Measurements from ENCODE around the gene CCT5. TPM values are rescaled to one million over a fixed set of nuclear protein-coding genes. Genes with fewer than 3 reads are reported as not detected.

The CCT5 gene
- total RNA-seq, 2 experiments from 2014 or later, result 27.4 to 32.0 TPM

DNA sequence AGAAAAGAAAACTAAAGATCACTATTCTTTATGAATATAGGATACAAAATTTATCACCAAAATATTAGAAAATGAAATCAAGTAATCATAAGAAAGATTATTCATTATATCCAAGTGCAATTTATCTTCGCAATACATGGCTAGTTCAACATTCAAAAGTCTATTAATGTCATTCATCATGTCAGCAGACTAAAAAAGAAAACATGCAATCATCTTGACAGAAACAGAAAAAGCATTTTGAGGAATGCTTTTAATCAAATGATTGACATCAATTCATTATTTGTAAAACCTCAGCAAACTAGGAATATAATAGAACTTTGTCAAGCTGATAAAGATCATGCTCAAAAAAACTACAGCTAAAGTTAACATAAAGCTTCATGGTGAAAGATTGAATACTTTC lies 41.1 kb upstream of the CCT5 start:
- POLR2A ChIA-PET, result no interaction called here
- Histone ChIP-seq H3K36me3 (ENCODE audit: insufficient read depth, low read length) (no peaks in the 10 kb centered on the region), H3K27me3 (ENCODE audit: control insufficient read depth in 1 of 2, insufficient read depth in 2 of 2, low read length in 2 of 2) (no peaks in the 10 kb centered on the region), H3K4me3 (ENCODE audit: low read length) (no peak overlapping the region), H3K4me1 (ENCODE audit: insufficient read depth, low read length) (no peaks in the 10 kb centered on the region), H3K9me3 (ENCODE audit: control insufficient read depth in 1 of 2, insufficient read depth in 1 of 2, low read length in 2 of 2) (no peaks in the 10 kb centered on the region), H3K27ac (ENCODE audit: low read depth in 1 of 2, low read length in 2 of 2) (no peak overlapping the region)
- Mint-ChIP-seq H3K4me3 (no peak overlapping the region), H3K36me3 (ENCODE audit: low read depth) (peaks cover 4% of the 10 kb centered on the region), H3K27ac (no peak overlapping the region), H3K27me3 (no peaks in the 10 kb centered on the region), H3K9me3 (no peaks in the 10 kb centered on the region), H3K4me1 (ENCODE audit: low read depth) (no peaks in the 10 kb centered on the region)
- ATAC-seq (ENCODE audit: poor library complexity), result no peak
- no peak for DNase-seq
- intact Hi-C loops (cut with DNase I, micrococcal nuclease), result no loop called here
- TF ChIP-seq, protein P1, sequence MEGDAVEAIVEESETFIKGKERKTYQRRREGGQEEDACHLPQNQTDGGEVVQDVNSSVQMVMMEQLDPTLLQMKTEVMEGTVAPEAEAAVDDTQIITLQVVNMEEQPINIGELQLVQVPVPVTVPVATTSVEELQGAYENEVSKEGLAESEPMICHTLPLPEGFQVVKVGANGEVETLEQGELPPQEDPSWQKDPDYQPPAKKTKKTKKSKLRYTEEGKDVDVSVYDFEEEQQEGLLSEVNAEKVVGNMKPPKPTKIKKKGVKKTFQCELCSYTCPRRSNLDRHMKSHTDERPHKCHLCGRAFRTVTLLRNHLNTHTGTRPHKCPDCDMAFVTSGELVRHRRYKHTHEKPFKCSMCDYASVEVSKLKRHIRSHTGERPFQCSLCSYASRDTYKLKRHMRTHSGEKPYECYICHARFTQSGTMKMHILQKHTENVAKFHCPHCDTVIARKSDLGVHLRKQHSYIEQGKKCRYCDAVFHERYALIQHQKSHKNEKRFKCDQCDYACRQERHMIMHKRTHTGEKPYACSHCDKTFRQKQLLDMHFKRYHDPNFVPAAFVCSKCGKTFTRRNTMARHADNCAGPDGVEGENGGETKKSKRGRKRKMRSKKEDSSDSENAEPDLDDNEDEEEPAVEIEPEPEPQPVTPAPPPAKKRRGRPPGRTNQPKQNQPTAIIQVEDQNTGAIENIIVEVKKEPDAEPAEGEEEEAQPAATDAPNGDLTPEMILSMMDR (IDR thresholded peaks at IDR 0.05), result no peak
- CTCF ChIA-PET, result no interaction called here

DNA sequence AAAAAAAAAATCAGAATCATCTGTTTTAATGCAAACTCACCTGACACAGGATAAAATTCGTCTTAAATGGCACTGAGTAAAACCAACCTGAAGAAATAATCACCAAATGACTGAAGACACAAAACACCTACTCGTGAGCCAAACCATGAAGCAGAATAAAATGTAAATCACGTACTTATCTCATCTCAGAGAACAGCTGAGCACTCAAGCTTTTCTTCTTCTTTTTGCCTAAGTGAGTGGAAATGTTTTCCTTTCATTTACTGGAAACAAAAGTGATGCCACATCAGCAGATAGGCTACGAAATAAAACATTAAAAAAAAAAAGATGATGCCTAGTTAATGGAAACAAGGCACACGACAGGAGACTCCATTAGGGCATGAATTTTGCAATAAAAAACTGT lies 36.8 kb upstream of the CCT5 start:
- Histone ChIP-seq H3K9me3 (ENCODE audit: control insufficient read depth in 1 of 2, insufficient read depth in 1 of 2, low read length in 2 of 2) (no peaks in the 10 kb centered on the region), H3K36me3 (ENCODE audit: insufficient read depth, low read length) (no peaks in the 10 kb centered on the region), H3K27ac (ENCODE audit: low read depth in 1 of 2, low read length in 2 of 2) (no peak overlapping the region), H3K4me1 (ENCODE audit: insufficient read depth, low read length) (no peaks in the 10 kb centered on the region), H3K27me3 (ENCODE audit: control insufficient read depth in 1 of 2, insufficient read depth in 2 of 2, low read length in 2 of 2) (no peaks in the 10 kb centered on the region), H3K4me3 (ENCODE audit: low read length) (no peak overlapping the region)
- Mint-ChIP-seq H3K9me3 (no peaks in the 10 kb centered on the region), H3K27ac (no peak overlapping the region), H3K4me1 (ENCODE audit: low read depth) (no peaks in the 10 kb centered on the region), H3K4me3 (no peak overlapping the region), H3K36me3 (ENCODE audit: low read depth) (no peaks in the 10 kb centered on the region), H3K27me3 (no peaks in the 10 kb centered on the region)
- TF ChIP-seq, protein P1 (IDR thresholded peaks at IDR 0.05), result no peak
- ChIA-PET CTCF (no interaction called here), POLR2A (no interaction called here)
- ATAC-seq (ENCODE audit: poor library complexity), result no peak
- DNase-seq, result no peak
- intact Hi-C loops (cut with DNase I, micrococcal nuclease), result no loop called here

DNA sequence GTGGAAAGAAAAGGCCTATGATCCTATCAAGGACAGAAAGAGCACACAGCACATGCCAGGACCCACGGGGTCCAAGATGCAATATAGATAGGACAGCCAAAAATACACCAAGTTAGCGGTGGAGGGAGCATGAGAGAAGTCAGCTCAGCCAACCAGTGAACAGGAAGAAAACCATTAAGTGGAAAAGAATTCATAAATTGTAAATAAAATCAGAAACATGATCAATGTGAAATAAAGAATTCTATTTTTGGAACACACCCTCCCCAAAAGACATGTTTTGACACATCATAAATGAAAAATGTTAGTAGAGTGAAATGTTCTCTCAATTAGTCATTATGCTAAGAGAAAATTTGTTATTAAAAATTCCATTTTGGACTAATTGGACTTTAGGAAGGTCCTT lies 36.0 kb upstream of the CCT5 start:
- ATAC-seq (ENCODE audit: poor library complexity) (no peak), DNase-seq (no peak)
- no peak overlapping the region for H3K27ac ChIP-seq (ENCODE audit: low read depth in 1 of 2, low read length in 2 of 2)
- H3K9me3 ChIP-seq (ENCODE audit: control insufficient read depth in 1 of 2, insufficient read depth in 1 of 2, low read length in 2 of 2), result no peaks in the 10 kb centered on the region
- Mint-ChIP-seq H3K36me3 (ENCODE audit: low read depth) (no peaks in the 10 kb centered on the region), H3K4me1 (ENCODE audit: low read depth) (no peaks in the 10 kb centered on the region), H3K9me3 (no peaks in the 10 kb centered on the region), H3K27me3 (no peaks in the 10 kb centered on the region), H3K4me3 (no peak overlapping the region), H3K27ac (no peak overlapping the region)
- H3K27me3 ChIP-seq (ENCODE audit: control insufficient read depth in 1 of 2, insufficient read depth in 2 of 2, low read length in 2 of 2), result no peaks in the 10 kb centered on the region
- intact Hi-C loops (cut with DNase I, micrococcal nuclease), result no loop called here
- TF ChIP-seq, protein P1 (IDR thresholded peaks at IDR 0.05), result no peak
- ChIA-PET CTCF (no interaction called here), POLR2A (no interaction called here)
- H3K4me3 ChIP-seq (ENCODE audit: low read length), result no peak overlapping the region
- H3K36me3 ChIP-seq (ENCODE audit: insufficient read depth, low read length), result no peaks in the 10 kb centered on the region
- H3K4me1 ChIP-seq (ENCODE audit: insufficient read depth, low read length), result no peaks in the 10 kb centered on the region

All from CD4-positive, alpha-beta T cell (primary cell).